ENCODE results near the gene CHTF8. TPM values are rescaled to one million over a fixed set of nuclear protein-coding genes. Genes with fewer than 3 reads are reported as not detected.
A peak's percentile ranks its signal among the peaks of the same experiment; 100 is the strongest.
"Not testable (repeated sequence)": the region's sequence is repeated elsewhere in the genome, so short reads cannot be mapped to it uniquely, and the experiment has no call there.

The CHTF8 gene
- polyA plus RNA-seq, 12 donors, result 45.7 to 94.2 (median 70.8) TPM; not detected in 1

GRCh38 chr16:69149621-69150020, 17.2 kb upstream of the CHTF8 start:
- not testable (repeated sequence) for DNase-seq

- DNase-seq, result no peak
These were observed 13.3 kb upstream of the CHTF8 start for GRCh38 chr16:69145658-69146057.

- no peak for DNase-seq
These were observed 10.7 kb upstream of the CHTF8 start for GRCh38 chr16:69143116-69143515.

- no peak for DNase-seq
These were observed 9.5 kb upstream of the CHTF8 start for GRCh38 chr16:69141936-69142335.

GRCh38 chr16:69141014-69141413, 8.6 kb upstream of the CHTF8 start:
- DNase-seq, result no peak

GRCh38 chr16:69139464-69139863, 7.1 kb upstream of the CHTF8 start:
- not testable (repeated sequence) for DNase-seq

GRCh38 chr16:69138608-69139007, 6.2 kb upstream of the CHTF8 start:
- DNase-seq, result no peak

- no peak for DNase-seq
These were observed 1.1 kb upstream of the CHTF8 start for GRCh38 chr16:69133373-69133954.

- DNase-seq, result peak; percentile 84
These were observed 457 bp downstream of the CHTF8 start for GRCh38 chr16:69131839-69132423.

- peak; percentile 48 for DNase-seq
These were observed 1.1 kb downstream of the CHTF8 start for GRCh38 chr16:69131167-69131838.

- no peak for DNase-seq
These were observed 1.9 kb downstream of the CHTF8 start for GRCh38 chr16:69130461-69130860.

- DNase-seq, result no peak
These were observed 4.3 kb downstream of the CHTF8 start for GRCh38 chr16:69127966-69128510.

GRCh38 chr16:69126801-69127200, 5.6 kb downstream of the CHTF8 start:
- DNase-seq, result not testable (repeated sequence)

GRCh38 chr16:69126221-69126620, 6.2 kb downstream of the CHTF8 start:
- DNase-seq, result no peak

- DNase-seq, result not testable (repeated sequence)
These were observed 7.4 kb downstream of the CHTF8 start for GRCh38 chr16:69124961-69125360.

GRCh38 chr16:69124406-69124805, 8.0 kb downstream of the CHTF8 start:
- DNase-seq, result not testable (repeated sequence)

- DNase-seq, result no peak
These were observed 8.5 kb downstream of the CHTF8 start for GRCh38 chr16:69123910-69124309.

GRCh38 chr16:69120096-69120664, 12.2 kb downstream of the CHTF8 start:
- DNase-seq, result no peak

- no peak for DNase-seq
These were observed 12.9 kb downstream of the CHTF8 start for GRCh38 chr16:69119536-69119935.

- no peak for DNase-seq
These were observed 13.4 kb downstream of the CHTF8 start for GRCh38 chr16:69118994-69119393.

- DNase-seq, result no peak
These were observed 13.9 kb downstream of the CHTF8 start for GRCh38 chr16:69118468-69118867.

- no peak for DNase-seq
These were observed 15.5 kb downstream of the CHTF8 start for GRCh38 chr16:69116906-69117305.
